Cardiac septum (tissue), 1 donor: Measurements from ENCODE around the gene DAB2IP. TPM values are rescaled to one million over a fixed set of nuclear protein-coding genes. Genes with fewer than 3 reads are reported as not detected.
"Not testable (repeated sequence)": the region's sequence is repeated elsewhere in the genome, so short reads cannot be mapped to it uniquely, and the experiment has no call there.

ENCODE experiments used
- DNase-seq: peaks from one replicate; pipeline ENCODE4 v3.0.0-alpha.2; 2020; ENCODE audit warnings: low spot score
- intact Hi-C: fragments of 100-400 bp; cut with DNase I; formaldehyde crosslinking; loops from one replicate; pipeline ENCODE4 v1.14.0; 2022
- total RNA-seq: library from RNA; stranded (reverse); fragmentation: NEBNext Ultra II Directional; extraction: Animal tissue kit (Norgen Biotek cat#: 25700); gene quantifications from one replicate; pipeline ENCODE4 v1.2.1, GENCODE V29; 2021
- donor health status: DM: no; HTN: no; CAD: no.

The DAB2IP gene
- total RNA-seq, 1 donor from 2014 or later: 60.3 TPM

DNA sequence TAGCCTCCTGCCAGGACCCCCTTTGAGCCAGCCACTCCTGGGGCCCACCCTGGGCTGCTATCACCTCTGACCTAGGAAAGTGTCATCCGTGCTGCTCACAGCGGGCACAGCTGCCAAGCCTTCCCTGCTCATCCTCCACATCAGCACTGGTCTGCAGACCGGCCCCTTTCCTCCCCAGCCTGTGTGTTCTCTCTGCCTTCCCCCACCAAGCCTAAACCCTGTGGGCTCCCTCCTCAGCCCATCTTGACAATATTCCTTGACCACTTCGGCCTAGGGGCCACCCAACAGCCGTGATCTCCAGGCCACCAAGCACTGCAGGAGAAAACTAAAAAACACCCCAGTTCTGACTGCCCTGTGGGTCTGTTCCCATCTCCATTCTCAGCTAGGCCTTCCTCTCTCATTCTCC lies 135.1 kb downstream of the DAB2IP start:
- intact Hi-C loops: no loop called here
- DNase-seq: no peak

DNA sequence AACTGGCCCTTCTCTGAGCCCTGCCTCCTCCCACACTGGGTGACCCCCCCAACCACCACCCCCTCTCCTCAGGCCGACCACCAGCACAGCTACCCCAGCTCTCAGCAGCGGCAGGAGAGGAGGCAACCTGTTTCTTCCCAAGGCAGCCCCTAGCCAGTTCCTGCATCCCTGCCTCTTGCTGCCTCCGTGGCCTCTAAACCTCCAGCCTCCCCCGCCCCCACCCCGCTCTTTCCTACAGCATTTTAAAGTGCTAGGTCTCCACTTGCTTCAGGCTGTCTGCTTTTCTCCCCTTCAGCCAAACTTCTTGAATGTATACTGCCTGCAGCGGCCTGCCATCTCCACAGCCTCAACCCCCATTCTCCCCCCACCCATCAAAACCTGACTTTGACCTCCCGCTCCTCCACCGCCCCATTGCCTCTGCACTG lies 135.6 kb downstream of the DAB2IP start:
- intact Hi-C loops: no loop called here
- DNase-seq: no peak

GRCh38 chr9:121788686-121789366 lies 137.4 kb downstream of the DAB2IP start:
- intact Hi-C loops: no loop called here

GRCh38 chr9:121790841-121791240 lies 139.4 kb downstream of the DAB2IP start:
- intact Hi-C loops: no loop called here
- no peak for DNase-seq

More at GRCh38 chr9:121788686-121789366, 137.4 kb downstream of the DAB2IP start:
- no peak for DNase-seq

DNA sequence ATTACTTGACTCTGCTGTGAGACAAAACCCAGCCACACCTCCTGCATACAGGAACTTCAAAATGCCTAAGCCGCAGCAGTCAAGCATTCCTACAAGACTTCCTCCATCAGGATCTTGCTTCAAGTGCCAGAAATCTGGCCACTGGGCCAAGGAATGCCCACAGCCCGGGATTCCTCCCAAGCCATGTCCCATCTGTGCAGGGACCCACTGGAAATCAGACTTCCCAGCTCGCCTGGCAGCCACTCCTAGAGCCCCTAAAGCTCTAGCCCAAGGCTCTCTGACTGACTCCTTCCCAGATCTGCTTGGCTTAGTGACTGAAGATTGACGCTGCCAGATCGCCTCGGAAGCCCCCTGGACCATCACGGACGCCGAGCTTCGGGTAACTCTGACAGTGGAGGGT lies 141.0 kb downstream of the DAB2IP start:
- intact Hi-C loops, DNase-seq: not testable (repeated sequence)

DNA sequence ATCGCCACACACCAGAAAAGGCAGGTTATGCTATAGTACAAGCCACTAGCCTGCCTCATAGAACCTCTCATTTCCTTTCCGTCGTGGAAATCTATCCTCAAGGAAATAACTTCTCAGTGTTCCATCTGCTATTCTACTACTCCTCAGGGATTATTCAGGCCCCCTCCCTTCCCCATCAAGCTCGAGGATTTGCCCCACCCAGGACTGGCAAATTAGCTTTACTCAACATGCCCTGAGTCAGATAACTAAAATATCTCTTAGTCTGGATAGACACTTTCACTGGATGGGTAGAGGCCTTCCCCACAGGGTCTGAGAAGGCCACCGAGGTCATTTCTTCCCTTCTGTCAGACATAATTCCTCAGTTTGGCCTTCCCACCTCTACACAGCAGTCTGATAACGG lies 142.9 kb downstream of the DAB2IP start:
- DNase-seq, intact Hi-C loops: not testable (repeated sequence)

DNA sequence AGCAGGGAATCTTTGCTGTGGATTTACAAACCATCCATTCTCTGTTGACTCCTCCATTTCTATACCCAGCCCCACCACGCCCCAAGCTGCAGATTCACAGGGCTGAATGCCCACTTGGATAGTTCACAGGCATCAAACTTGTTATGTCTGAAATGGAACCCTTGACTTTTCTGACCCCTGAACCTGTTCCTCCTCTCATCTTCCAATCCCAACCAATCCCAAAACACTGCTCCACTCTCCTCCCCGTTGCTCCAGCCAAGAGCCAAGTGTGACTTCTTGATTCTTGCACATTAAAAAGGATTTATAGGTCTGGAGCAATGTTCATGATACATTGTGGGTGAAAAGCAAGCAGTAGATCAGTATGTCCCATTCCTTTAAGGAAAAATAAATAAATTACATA lies 145.6 kb downstream of the DAB2IP start:
- intact Hi-C loops: no loop called here
- DNase-seq: no peak

DNA sequence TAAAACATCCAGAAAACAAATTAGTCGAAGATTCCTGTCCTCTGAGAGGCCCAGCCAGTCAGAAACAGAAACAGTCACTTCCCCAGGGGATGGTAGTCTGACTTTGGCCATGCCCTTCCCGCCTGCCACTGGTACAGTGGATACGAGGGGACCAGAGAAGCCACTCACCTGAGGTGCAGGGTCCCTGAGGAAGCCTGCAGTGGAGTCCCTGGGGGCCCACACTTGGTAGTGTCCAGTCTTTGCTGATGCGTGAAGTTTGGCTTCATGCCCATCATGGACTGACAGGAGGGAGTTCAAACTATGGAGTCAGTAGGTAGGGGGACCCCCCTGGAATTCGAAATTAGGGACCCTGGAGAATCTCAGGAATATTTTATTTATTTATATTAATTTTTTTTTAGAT lies 147.5 kb downstream of the DAB2IP start:
- no peak for DNase-seq
- intact Hi-C loops: no loop called here

DNA sequence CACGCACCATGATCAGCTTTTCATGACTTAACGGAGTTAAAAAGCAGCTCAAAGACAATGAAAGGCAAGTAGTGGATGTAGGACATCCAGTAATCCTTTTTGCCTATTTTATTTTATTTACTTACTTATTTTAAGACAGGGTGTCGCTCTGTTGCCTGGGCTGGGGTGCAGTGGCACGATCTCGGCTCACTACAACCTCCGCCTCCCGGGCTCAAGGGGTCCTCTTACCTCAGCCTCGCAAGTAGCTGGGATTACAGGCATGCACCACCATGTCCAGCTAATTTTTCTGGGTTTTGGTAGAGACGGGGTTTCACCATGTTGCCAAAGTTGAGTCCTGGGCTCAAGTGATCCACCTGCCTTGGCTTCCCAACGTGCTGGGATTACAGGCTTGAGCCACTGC lies 148.9 kb downstream of the DAB2IP start:
- no peak for DNase-seq
- intact Hi-C loops: no loop called here

DNA sequence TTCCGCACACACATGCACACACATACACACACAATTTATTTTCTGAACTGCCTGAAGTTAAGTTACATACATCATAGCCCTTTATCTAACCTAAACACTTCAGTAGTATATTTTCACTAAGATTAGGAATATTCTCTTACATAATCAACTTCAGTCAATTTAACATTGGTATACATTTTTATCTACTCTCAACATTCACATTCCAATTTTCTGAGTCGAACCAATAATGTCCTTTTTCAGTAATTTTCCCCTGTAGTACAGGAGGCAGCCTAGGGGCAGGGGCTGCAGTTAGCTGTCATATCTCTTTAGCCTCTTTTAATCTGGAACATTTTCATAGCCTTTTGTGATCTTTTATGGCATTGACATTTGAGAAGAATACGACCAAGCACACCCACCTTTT lies 150.1 kb downstream of the DAB2IP start:
- no peak for DNase-seq
- intact Hi-C loops: no loop called here

GRCh38 chr9:121802753-121803152 lies 151.3 kb downstream of the DAB2IP start:
- intact Hi-C loops: no loop called here
- DNase-seq: no peak

- intact Hi-C loops: no loop called here
- DNase-seq: no peak
Measured at GRCh38 chr9:121807069-121807822, 155.8 kb downstream of the DAB2IP start.

- DNase-seq: no peak
- intact Hi-C loops: no loop called here
Measured at GRCh38 chr9:121807823-121808278, 156.4 kb downstream of the DAB2IP start.

- intact Hi-C loops: no loop called here
- no peak for DNase-seq
Measured at GRCh38 chr9:121808781-121809180, 157.3 kb downstream of the DAB2IP start.

DNA sequence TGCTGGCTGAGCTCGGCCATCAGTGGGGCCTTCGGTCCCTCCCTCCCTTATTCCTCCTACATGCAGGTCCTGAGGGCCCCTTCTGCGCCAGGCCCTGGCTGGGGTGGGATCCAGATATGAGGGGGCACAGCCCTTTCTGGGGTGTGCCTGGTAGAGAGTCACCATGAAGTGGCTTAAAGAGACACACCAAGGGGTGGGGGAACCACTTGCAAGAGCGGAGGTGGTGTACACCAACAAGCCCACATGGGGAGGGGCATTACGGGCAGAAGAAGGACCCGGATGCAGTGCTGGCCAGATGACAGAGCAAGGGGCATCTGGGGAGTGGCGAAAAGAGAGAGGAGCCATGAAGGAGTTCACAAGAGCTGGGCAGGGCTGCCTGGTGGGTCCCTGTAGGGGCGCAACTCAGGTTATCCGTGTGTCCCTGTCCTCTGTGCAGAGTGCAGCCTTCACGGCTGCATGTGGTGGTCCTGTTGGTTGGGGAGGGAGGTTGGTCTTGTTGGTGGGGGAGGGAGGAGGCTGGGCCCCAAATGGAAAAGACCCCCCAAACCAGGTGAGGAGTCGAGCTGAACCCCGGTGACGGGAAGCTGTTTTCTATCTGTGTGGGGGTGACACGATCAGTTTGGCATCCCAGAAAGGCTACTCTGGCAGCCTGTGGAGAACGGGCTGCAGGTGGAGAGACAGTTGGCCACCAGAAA lies 158.1 kb downstream of the DAB2IP start:
- intact Hi-C loops: no loop called here
- no peak for DNase-seq

GRCh38 chr9:121810489-121810888 lies 159.1 kb downstream of the DAB2IP start:
- intact Hi-C loops: no loop called here
- no peak for DNase-seq

- no peak for DNase-seq
- intact Hi-C loops: no loop called here
Measured at GRCh38 chr9:121811140-121811539, 159.7 kb downstream of the DAB2IP start.

GRCh38 chr9:121811751-121812150 lies 160.3 kb downstream of the DAB2IP start:
- no peak for DNase-seq
- intact Hi-C loops: no loop called here

DNA sequence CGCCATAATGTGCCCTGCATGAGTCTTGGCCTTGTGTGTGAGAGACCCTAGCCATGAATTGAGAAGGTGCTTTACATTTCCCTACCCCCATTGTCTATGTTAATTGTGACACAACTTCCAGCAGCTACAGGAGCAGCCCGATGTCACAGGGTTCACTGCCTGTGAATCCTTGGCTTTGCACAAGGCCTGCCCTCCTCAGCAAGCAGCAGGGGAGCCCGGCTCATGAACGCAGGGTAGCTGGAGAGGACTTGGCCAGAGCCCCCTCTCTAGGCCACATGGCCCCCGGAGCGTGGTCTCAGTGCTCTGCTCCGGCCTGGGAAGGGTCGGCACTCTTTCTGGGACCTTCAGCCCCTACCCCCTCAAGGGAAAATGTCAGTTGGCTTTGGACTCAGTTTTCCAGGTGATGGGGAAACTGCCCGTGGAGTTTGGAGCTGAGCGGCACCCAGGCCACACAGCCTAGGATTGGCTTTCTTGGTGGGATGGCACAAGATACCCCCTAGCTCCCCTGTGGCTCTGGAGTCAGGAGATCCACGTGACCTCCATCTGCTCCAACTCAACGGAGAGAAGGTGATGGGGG lies 160.8 kb downstream of the DAB2IP start:
- intact Hi-C loops: no loop called here
- DNase-seq: no peak

- intact Hi-C loops: no loop called here
- no peak for DNase-seq
Measured at GRCh38 chr9:121813519-121814210, 162.2 kb downstream of the DAB2IP start.
